PC-3 (cell line): ENCODE data around the gene COLEC12. TPM values are rescaled to one million over a fixed set of nuclear protein-coding genes. Genes with fewer than 3 reads are reported as not detected.

Experiments
- ATAC-seq: fragments of 200-7000 bp; cut with Tn5 transposase; 2 replicates; pipeline ENCODE4 v1.9.1; 2020; ENCODE audit warnings: mild to moderate bottlenecking, moderate library complexity
- BruUV-seq: library from RNA; stranded (reverse); fragments of 400-500 nt; replicated peaks from 2 replicates; lab custom pipeline; 2021; lab: Mats Ljungman, UMichigan
- CTCF ChIA-PET: fragments of 300-600 bp; sonication (Branson Sonifier 250); formaldehyde crosslinking; loops from one replicate; lab custom pipeline; 2022; ENCODE audit warnings: antibody characterized with exemption; lab: Charles Lee
- POLR2A ChIA-PET: fragments of 300-600 bp; sonication (Branson Sonifier 250); formaldehyde crosslinking; loops from one replicate; lab custom pipeline; 2022; ENCODE audit warnings: antibody characterized with exemption; ENCODE audit not compliant: unreplicated experiment; lab: Charles Lee
- DNase-seq: peaks from one replicate; pipeline ENCODE4 v3.0.0-alpha.2; 2015
- H2AFZ ChIP-seq: fragments of 300-600 bp; sonication (generic); 2 replicates; pipeline ENCODE4 v1.6.0; 2016; ENCODE audit warnings: antibody characterized with exemption, low read length
- H3F3A ChIP-seq: fragments of 300-600 bp; sonication (generic); one replicate; pipeline ENCODE4 v1.6.0; 2017; ENCODE audit warnings: antibody characterized with exemption, low read length, control low read depth, mild to moderate bottlenecking; ENCODE audit not compliant: unreplicated experiment
- H3K27ac ChIP-seq: fragments of 300-600 bp; sonication (generic); 2 replicates; pipeline ENCODE4 v1.5.1; 2016; ENCODE audit warnings: mild to moderate bottlenecking, low read length
- H3K27me3 ChIP-seq: fragments of 300-600 bp; sonication (generic); 2 replicates; pipeline ENCODE4 v1.6.1; 2016; ENCODE audit warnings: low read length, mixed read lengths
- H3K36me3 ChIP-seq: fragments of 300-600 bp; sonication (generic); 2 replicates; pipeline ENCODE4 v1.6.1; 2016; ENCODE audit warnings: low read depth, mixed run types, low read length, mixed read lengths
- H3K4me1 ChIP-seq: fragments of 300-600 bp; sonication (generic); 2 replicates; pipeline ENCODE4 v1.5.1; 2016; ENCODE audit warnings: low read length; ENCODE audit not compliant: insufficient read depth
- H3K4me2 ChIP-seq: fragments of 300-600 bp; sonication (generic); 2 replicates; pipeline ENCODE4 v1.6.0; 2016; ENCODE audit warnings: low read length
- H3K4me3 ChIP-seq: fragments of 300-600 bp; sonication (generic); 2 replicates; pipeline ENCODE4 v1.5.1; 2016; ENCODE audit warnings: mild to moderate bottlenecking, low read length, mixed read lengths
- H3K79me2 ChIP-seq: fragments of 300-600 bp; sonication (generic); 2 replicates; pipeline ENCODE4 v1.6.1; 2017; ENCODE audit warnings: low read length, mixed read lengths
- H3K9ac ChIP-seq: fragments of 300-600 bp; sonication (generic); 2 replicates; pipeline ENCODE4 v1.6.0; 2016; ENCODE audit warnings: mild to moderate bottlenecking, low read length
- H3K9me2 ChIP-seq: fragments of 300-600 bp; sonication (generic); replicated peaks from 2 replicates; pipeline ENCODE4 v1.6.1; 2016; ENCODE audit warnings: mixed run types, low read length, mixed read lengths
- H3K9me3 ChIP-seq: fragments of 300-600 bp; sonication (generic); 2 replicates; pipeline ENCODE4 v1.6.1; 2016; ENCODE audit warnings: low read length, mixed read lengths
- H4K20me1 ChIP-seq: fragments of 300-600 bp; sonication (generic); 2 replicates; pipeline ENCODE4 v1.6.1; 2016; ENCODE audit warnings: low read length, mixed read lengths
- EZH2 ChIP-seq: fragments of 300-600 bp; sonication (generic); IDR thresholded peaks from one replicate; pipeline ENCODE4 v1.6.1; 2017; ENCODE audit warnings: antibody characterized with exemption, mild to moderate bottlenecking, low read length; ENCODE audit not compliant: unreplicated experiment
- EZH2phosphoT487 ChIP-seq: fragments of 300-600 bp; sonication (generic); IDR thresholded peaks from 2 replicates; pipeline ENCODE4 v1.6.1; 2018; ENCODE audit warnings: mild to moderate bottlenecking, antibody characterized with exemption, low read length, borderline replicate concordance
- intact Hi-C: fragments of 100-400 bp; cut with micrococcal nuclease; formaldehyde crosslinking; loops from 2 replicates; pipeline ENCODE4 v1.9.0; 2023
- total RNA-seq: library from RNA; depleted of rRNA; stranded (reverse); fragments of >200 nt; gene quantifications from 2 replicates; pipeline ENCODE4 v1.2.3, GENCODE V29; 2014
- TF ChIP-seq, protein P1 (sequence below): fragments of 300-600 bp; sonication (generic); conservative IDR thresholded peaks from 2 replicates; pipeline ENCODE4 v1.5.1; 2017; ENCODE audit warnings: antibody characterized with exemption, low read depth, mild to moderate bottlenecking, low read length

The COLEC12 gene
- total RNA-seq, 1 experiment from 2014 or later = 0.04 TPM

DNA sequence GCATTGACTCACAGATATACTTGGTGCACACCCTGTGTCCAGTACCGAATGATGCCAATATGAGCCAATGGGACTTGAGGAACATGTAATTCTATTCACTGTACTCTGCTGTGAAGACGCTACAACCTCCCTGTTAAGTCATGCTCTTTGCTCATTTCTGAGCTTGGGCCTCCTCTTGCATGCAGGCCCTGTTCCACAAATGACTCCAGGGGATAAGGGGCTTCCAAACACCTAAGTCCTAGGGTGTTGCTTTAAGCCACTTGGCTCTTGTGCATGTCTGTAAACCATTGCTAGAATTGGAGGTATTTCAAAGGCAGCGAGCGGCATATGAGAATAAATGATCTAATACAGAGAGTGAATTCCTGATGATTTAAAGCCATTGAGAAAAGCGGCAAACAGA lies 126.7 kb downstream of the COLEC12 start:
- no peak for TF ChIP-seq EZH2
- TF ChIP-seq, protein P1, sequence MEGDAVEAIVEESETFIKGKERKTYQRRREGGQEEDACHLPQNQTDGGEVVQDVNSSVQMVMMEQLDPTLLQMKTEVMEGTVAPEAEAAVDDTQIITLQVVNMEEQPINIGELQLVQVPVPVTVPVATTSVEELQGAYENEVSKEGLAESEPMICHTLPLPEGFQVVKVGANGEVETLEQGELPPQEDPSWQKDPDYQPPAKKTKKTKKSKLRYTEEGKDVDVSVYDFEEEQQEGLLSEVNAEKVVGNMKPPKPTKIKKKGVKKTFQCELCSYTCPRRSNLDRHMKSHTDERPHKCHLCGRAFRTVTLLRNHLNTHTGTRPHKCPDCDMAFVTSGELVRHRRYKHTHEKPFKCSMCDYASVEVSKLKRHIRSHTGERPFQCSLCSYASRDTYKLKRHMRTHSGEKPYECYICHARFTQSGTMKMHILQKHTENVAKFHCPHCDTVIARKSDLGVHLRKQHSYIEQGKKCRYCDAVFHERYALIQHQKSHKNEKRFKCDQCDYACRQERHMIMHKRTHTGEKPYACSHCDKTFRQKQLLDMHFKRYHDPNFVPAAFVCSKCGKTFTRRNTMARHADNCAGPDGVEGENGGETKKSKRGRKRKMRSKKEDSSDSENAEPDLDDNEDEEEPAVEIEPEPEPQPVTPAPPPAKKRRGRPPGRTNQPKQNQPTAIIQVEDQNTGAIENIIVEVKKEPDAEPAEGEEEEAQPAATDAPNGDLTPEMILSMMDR = no peak
- no peak for TF ChIP-seq EZH2phosphoT487
- ATAC-seq (no peak), DNase-seq (no peak)
- BruUV-seq = no TSS peak
- H3K4me1 ChIP-seq = no peaks in the 10 kb centered on the region
- no peak overlapping the region for H3K9ac ChIP-seq
- CTCF ChIA-PET = no interaction called here
- intact Hi-C loops = no loop called here
- H3K4me3 ChIP-seq = no peak overlapping the region
- H3F3A ChIP-seq = no peaks in the 10 kb centered on the region
- H3K9me2 ChIP-seq = no peaks in the 10 kb centered on the region
- H3K36me3 ChIP-seq = no peaks in the 10 kb centered on the region
- no peaks in the 10 kb centered on the region for H3K9me3 ChIP-seq
- H3K27ac ChIP-seq = no peak overlapping the region
- POLR2A ChIA-PET = no interaction called here
- H3K79me2 ChIP-seq = no peaks in the 10 kb centered on the region
- peaks cover 77% of the 10 kb centered on the region for H3K27me3 ChIP-seq
- no peak overlapping the region for H3K4me2 ChIP-seq
- H2AFZ ChIP-seq = no peak overlapping the region
- H4K20me1 ChIP-seq = no peaks in the 10 kb centered on the region

DNA sequence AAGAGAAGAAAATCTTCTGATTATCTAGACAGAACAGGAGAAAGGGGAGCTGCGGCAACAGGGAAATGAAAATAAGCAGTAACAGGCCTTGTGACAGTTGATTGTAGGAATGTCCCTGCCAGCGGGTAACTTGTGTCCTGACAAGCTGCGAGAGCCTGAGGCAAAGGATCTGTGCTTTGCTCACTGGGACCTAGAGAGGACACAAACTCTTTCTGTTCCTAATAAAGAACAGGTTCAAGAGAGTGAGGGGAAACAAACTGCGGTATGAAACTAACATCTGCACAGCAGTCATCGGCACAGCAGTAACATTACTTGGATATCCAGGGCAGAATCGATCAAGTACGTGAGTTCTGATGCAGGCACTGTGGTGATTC lies 128.9 kb downstream of the COLEC12 start:
- H4K20me1 ChIP-seq = no peaks in the 10 kb centered on the region
- ChIA-PET CTCF (no interaction called here), POLR2A (no interaction called here)
- no peak for TF ChIP-seq EZH2
- TF ChIP-seq, protein P1 = no peak
- TF ChIP-seq EZH2phosphoT487 = no peak
- intact Hi-C loops = no loop called here
- H3K9ac ChIP-seq = no peak overlapping the region
- no peaks in the 10 kb centered on the region for H3K36me3 ChIP-seq
- H3K27ac ChIP-seq = no peak overlapping the region
- no peak for DNase-seq
- H3F3A ChIP-seq = no peaks in the 10 kb centered on the region
- no peaks in the 10 kb centered on the region for H3K9me2 ChIP-seq
- ATAC-seq = no peak
- peaks cover 67% of the 10 kb centered on the region for H3K27me3 ChIP-seq
- H3K4me2 ChIP-seq = no peak overlapping the region
- no peaks in the 10 kb centered on the region for H3K79me2 ChIP-seq
- H2AFZ ChIP-seq = no peak overlapping the region
- H3K9me3 ChIP-seq = no peaks in the 10 kb centered on the region
- H3K4me1 ChIP-seq = no peaks in the 10 kb centered on the region
- H3K4me3 ChIP-seq = no peak overlapping the region
- BruUV-seq = no TSS peak

DNA sequence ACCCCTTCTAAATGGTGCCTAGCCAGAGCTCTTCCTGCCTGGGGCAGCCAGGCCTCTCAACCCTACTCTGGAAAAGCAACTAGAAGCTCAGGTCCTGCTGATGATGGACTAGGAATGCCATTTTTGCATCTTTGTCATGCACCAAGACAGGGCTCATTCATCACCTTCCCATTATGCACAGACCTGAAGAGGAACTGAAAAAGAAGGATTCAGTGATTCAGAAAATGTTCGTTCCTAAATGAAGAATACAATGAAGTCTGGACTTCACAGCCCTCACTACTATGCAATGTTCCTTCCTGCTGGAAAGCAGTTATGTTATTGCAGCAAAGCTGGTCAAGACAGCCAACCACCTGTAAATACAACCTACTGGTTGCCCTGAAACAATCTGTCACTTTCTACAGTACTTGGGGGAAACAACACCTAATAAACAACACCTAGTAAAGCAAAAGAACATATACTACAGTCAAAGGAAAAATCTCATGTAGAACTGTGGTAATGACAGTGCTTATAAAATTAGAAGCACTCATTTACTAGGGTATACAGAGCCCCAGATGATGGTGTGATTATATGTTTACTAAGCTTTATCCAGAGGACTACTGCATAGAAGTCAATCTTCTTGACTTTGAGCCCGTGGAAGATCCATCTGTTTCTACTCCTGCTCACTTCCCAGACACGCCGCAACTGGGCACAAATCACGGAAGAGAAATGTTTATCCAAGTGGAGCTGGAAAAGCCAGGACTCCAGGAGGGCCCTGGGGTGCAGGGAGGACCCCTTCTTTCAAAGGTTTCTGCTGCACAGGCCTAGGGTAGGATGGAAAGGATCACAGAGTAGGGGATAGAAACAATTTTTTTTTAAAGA lies 129.5 kb downstream of the COLEC12 start:
- Histone ChIP-seq H3K9ac (no peak overlapping the region), H3K36me3 (no peaks in the 10 kb centered on the region), H3K9me2 (no peaks in the 10 kb centered on the region), H4K20me1 (no peaks in the 10 kb centered on the region), H3K4me1 (no peaks in the 10 kb centered on the region), H3K79me2 (no peaks in the 10 kb centered on the region), H3F3A (no peaks in the 10 kb centered on the region), H2AFZ (no peak overlapping the region), H3K4me3 (no peak overlapping the region), H3K27ac (no peak overlapping the region), H3K9me3 (no peaks in the 10 kb centered on the region), H3K4me2 (no peak overlapping the region), H3K27me3 (peaks cover 66% of the 10 kb centered on the region)
- ATAC-seq (no peak), DNase-seq (no peak)
- no TSS peak for BruUV-seq
- intact Hi-C loops = no loop called here
- ChIA-PET POLR2A (no interaction called here), CTCF (no interaction called here)
- TF ChIP-seq EZH2 = no peak
